Inferior parietal cortex (tissue), 1 donor: ENCODE measurements around the gene FBXW11.
"Not testable (repeated sequence)": the region's sequence is repeated elsewhere in the genome, so short reads cannot be mapped to it uniquely, and the experiment has no call there.

Experiments
- DNase-seq: peaks from one replicate; pipeline ENCODE4 v3.0.0-alpha.2; 2016; ENCODE audit errors: extremely low spot score

Gene FBXW11

DNA sequence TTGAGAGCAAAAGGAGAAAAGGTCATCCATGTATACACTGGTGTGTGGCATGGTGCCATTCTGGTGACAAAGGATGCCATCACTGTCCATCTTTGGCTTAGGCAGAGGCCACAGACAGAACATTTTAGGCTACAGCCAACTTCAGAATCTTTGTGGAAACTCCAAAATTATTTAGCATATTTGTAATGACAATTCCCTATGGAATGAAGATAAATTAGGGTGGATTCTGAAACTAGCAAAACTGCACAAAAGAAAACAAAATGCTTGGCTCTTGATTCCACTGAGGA lies 92.5 kb downstream of the FBXW11 start:
- no peak for DNase-seq

DNA sequence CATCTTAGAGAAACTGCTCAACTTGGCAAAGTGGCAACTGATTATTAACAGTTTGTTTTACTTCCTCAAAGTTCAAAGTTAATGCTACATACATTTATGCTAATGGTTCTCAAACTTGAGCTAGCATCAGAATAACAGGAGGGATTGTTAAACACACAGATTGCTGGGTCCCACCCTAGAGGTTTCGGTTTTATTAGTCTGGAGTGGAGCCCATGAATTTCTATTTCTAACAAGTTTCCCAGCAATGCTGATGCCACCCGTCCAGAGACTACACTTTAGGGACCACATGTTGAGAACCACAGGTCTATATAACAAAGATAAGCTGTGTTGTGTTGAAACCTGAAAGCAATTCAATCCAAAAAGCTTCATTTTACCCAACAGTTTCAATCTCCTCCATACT lies 95.3 kb downstream of the FBXW11 start:
- DNase-seq = no peak

DNA sequence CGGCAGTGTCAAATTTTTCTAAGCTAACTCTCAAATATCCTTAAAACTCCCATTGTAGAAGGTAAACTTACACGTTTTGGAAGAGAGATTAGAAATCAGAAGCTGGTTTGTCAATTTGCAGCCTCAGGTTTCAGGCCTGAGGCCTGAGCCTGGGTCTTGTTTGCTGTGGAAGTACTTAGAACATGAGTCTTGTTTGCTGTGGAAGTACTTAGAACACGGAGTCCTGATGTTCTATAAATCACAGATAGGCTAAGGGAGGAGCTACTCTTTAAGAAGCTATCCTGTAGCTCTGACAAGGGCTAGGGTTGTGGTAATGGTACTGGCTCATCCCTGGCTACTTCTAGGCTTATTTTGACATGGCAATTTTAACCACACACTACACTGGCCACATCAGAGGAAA lies 97.8 kb downstream of the FBXW11 start:
- DNase-seq = no peak

DNA sequence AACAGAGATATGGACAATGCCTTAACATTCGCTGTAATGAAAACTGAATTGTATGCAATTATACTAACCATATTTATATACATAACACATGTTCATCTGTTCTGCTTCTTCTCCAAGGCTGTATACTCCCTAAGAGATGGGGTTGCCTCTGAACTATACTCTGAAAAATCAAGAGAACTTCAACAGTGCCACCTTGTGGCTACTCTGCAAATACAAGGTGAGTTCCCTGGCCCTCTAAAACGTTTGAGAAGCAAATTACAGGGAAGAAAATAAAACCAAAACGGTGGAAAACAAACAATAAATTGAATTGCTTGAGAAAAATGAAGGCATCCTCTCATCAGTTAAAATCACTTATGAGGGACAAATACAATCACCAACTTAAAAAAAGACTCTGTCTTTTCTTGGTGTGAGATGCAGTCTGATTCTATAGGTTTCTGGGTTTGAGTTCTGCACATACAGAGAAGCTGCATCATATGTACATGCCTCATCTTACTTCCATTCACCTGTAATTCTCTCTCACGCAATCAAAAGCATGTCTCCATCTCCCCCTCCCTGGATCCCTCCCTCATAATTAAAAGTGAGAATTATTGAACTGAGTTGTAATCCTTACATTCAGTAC lies 98.6 kb downstream of the FBXW11 start:
- peak; percentile 86 for DNase-seq

DNA sequence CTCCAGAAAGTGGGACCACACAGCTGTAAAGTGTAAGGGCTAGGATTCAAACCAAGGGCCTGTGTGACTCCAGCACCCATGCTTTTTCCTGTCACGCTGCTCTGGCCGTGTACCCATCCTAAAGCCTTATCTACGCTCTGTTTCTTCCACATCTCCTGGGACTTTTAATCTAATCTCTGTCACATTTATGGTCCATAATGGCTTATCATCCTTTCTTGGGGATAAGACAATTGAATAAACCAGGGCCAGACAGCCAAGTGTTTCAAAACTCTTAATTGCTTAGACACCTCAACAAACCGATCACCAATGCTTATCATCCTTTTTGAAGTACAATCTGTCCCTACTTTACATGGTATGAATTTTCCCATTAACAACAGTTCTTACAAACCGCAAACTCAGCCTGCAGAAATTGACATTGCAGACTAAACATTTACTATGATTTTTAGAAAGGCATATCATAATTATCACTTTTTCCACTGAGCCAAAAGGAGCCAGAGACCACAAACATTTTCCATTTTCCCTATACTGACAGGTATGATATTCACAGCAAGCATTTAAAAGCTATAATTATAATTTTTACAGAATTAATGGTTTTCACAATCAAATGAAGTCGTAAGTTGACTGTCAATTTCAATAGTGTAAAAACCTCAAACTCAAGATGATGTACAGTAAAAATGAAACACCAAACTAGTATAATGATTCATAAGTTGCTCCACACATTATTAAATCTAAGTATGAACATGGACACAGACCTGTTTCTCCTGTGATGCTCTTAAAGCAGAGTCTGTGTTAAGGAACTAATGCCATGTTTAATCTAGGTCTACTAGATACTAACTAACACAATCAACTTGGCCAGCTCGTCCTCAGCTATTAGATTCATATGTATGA lies 99.5 kb downstream of the FBXW11 start:
- no peak for DNase-seq

DNA sequence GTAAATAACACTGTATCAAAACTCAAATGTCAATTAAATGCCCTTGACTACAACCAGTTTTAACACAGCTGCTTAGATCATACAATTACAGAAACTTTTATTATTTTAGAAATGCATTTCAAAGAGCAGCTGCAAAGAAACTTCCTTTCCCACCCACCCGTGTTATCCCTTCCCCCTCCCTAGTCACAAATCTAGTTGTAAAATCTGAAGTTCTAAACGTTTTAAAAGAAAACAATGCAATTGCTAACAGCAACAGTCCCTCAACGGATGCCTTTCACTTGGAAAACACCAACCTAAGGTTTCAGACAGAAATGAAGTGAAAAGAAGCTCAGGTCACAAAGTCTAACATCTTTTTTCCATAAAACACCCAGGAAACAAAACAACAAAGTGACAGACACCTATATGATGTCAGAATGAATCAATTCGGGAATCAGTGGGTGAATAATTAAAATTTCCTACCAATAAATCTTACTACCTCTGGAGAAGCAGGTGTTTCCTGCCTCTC lies 100.3 kb downstream of the FBXW11 start:
- DNase-seq = no peak

DNA sequence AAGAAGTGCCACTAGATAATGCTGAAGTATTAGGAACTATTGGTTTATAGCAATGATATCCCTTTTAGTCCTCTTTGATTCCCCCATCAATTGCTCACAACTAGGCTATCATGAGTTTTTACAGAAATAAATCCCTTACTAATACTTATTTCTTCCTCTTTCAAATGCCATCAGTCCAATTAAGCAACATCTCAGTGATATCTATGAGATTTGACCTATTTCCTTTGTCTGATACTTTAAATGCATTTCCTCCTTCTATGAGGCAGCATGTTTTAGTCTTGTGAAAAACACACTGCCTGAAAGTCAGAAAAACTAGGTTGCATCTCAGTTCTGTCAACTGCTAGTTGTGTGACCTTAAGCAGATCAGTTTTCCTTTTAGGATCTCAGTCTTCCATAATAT lies 101.6 kb downstream of the FBXW11 start:
- no peak for DNase-seq

DNA sequence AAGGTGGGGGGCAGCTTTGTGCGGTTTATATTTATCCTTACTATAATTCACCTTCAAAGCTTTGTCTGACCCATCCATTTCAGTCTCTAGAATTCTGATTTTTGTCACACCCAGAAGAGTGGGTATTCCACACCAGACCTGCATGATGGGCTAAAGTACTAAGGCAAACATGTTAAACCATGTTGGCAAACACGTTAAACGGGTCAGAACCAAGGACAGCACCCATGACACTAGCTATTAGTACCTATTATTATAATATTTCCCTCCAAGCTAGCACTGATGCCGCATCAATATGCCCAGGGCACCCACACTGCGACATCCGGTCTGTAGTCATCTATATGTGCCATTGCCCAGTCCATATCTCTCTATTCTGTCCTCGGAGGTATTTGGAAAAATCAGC lies 104.7 kb downstream of the FBXW11 start:
- no peak for DNase-seq

DNA sequence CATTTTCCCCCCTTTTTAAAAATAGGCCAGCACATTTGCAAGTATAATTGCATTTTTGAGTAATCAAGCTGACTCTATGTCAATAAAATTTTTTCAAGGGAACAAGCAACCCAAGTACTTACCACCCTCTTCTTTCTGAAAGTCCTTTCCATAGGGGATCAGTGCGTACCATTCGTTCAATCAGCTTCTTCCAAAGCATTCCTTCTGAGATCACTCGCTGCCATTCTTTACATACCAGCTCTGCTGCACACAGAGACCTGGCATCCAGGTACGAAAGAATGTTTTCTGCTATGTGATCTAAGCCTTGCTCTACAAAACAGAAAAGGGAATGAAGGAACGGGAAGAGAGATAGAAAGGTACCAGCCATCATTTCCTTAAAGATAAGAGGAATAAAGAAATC lies 106.6 kb downstream of the FBXW11 start:
- no peak for DNase-seq

DNA sequence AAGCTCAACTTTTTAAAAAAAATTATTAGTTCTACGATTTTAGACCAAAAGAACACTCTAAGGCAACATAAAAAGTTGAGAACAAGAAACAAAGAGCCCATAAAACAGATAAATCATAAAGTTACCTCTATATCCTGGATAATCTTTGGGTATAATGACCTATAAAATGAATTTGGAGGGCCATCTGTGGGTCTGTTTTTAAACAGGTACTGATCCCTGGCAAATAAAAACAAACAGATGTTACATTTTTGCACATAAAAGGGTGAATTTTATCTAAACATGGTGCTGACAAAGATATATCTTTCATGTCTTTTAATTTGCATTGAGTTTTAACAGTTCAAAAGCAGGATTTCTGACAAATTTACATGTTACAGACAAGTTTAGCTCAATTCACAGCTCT lies 107.6 kb downstream of the FBXW11 start:
- DNase-seq = no peak

DNA sequence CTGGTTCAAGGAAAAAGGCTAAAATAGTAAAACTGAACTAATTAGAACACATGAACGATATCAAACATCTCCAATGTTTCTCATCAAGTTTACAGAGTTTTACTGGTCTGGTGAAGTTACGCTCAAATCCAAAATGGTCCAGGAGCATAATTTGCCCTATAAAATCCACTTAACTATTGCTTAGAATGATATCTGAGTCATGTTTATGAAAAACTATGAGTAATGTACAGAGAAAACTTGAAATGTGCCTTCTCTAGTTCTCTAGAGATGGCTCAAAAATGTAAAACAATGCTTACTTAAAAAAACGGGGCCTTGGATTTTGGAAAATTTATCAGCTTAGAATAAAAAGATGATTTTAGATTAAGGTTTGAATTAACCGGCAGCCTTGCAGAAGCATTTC lies 108.1 kb downstream of the FBXW11 start:
- no peak for DNase-seq

DNA sequence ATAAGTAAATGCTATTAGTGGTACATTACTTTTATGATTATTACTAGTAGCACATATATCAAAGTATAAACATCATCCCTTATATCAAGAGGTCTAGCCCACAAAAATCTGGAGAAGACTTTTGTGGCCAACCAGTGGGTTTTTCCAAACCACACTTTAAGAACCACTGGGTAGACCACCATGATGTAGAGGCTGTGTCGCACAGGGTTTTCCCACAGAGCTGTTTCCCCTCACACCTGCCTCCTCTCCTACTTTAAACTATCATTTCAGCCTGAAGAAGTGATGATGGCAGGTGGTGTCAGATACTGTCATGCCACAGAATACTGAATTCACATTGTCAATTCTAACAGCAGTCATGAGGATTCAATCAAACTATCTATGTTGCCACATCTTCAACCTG lies 109.2 kb downstream of the FBXW11 start:
- DNase-seq = no peak

DNA sequence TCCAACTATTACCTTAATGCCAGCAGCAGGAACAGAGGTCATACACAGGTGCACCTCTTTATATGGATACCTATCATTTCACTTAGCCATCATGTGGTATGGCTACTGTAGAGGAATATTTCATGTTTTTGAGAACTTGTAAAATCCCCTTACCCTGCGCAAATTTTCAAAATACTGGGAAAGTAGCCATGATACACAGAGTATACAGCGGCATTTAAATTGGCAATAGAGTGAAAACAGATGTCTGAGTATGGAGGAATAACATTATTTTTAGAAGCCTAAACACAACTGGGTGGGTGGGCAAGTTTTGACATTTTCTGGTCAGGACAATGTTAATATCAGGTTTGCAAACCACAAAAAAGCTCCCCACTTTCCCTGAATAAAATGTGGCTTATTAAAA lies 111.4 kb downstream of the FBXW11 start:
- DNase-seq = no peak

DNA sequence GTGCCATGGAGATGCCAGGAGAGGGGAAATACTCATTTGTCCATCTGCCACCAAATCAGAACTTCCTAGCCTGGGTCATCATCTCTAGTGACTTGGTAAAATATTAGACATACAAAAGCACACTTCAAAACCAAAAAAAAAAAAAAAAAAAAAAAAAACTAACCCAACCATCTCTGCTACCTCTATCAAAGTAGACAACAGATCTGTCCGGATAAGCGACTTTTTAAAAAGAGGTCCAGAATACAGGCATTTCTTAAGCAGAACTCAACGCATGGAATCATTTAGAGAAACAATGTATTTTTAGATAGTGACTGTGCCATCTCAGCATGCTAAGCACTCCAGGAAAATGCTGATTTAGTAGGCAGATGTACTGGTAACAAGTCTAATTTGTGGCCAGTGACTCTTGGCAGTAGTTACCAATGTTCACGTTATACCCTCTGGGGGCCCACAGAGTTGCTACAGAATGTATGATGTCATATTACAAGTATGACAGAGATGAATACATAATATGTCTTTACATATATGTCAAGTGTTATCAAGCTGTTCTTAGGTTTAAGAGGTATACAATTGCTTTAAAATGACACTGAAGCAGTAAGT lies 113.0 kb downstream of the FBXW11 start:
- DNase-seq = no peak

DNA sequence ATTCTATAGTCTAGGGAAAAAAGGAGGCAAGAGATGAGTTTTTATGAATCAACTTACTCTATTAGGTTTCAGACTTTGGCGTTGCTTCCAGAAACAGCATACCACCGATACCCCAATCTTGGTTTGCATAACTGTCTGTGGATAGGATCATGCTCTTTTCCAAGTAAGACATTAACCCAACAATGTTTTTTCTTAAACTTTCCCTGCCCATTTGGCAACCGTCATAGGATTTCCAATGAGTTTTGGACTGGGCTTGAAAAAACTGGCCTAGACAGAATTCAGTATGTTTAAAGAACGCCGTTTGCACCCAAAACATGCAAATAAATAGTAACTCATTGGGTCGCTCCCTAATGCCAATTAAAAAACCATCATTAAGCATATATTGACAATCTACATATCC lies 114.8 kb downstream of the FBXW11 start:
- no peak for DNase-seq

DNA sequence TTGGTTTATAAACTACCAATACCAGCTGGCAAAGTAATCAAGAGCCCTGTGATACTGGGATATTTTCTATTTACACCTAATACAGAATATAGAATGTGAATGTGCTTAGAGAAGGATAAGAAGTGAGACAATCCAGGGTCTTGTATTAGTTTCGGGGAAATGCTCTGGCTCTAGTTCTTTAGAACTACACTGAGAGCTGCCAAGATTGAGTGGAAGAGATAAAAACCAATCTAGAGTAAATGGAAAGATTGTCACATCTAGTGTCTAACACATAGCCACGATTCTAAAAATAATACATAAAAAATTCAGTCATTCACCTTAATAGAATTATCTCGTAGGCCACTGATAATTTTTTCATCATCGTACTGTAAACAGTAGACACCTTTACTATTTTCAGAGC lies 115.3 kb downstream of the FBXW11 start:
- no peak for DNase-seq

DNA sequence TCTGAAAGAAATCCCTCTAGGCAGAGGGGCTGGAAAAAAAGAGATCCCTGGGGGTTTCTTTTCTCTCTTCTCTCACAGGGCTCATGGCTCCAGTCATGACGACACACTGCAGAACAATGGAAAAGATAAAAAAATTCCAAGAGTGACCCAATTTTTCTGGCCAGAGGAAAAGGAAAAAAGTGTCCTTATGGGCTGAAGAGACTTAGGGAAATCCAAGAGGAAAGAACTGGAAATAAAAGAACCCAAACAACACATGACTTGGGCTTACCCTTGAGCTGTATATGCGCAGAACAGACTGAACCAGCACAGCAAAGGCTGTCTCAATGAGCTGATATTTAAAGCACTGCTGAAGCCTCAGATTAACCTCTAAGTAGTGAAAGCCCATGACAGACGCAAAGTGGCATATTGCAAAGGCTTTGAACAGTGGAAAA lies 118.4 kb downstream of the FBXW11 start:
- no peak for DNase-seq

DNA sequence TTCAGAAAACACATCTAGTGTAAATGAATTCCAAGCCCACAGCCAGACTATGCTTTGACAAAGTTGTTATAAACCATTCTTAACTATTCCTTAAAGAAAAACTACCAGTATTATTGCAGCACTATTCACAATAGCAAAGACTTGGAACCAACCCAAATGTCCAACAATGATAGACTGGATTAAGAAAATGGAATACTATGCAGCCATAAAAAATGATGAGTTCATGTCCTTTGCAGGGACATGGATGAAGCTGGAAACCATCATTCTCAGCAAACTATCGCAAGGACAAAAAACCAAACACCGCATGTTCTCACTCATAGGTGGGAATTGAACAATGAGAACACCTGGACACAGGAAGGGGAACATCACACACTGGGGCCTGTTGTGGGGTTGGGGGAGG lies 120.4 kb downstream of the FBXW11 start:
- DNase-seq = not testable (repeated sequence)

DNA sequence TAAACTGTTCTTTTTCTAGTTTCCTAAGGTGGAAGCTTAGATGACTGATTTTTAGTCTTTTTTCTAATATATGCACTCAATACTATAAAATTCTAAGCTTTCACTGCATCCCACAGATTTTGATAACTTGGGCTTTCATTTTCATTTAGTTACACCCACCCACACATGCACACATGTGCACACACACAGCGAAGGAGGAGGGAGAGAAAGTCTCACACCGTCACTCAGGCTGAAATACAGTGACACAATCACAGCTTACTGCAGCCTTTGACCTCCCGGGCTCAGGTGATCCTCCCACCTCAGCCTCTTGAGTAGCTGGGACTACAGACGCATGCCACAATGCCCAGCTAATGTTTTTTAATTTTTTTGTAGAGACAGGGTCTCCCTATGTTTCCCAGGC lies 124.3 kb downstream of the FBXW11 start:
- no peak for DNase-seq

DNA sequence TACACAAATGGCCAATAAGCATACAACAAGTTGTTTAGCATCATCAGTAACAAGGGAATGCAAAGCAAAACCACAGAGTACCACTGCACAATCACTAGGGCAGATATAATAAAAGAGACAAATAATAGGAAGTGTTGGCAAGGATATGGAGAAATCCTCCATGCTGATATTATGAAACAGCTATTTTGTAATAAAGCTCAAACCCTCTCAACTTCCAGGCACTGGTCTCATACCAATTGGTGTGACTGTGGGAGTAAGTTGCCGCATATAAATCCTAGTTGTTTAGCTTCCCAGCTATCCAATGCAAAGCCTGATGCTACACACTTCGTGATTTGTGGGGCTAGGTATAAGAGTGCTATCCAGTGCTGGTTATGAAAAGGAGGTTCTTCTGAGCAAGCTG lies 132.2 kb downstream of the FBXW11 start:
- DNase-seq = no peak

DNA sequence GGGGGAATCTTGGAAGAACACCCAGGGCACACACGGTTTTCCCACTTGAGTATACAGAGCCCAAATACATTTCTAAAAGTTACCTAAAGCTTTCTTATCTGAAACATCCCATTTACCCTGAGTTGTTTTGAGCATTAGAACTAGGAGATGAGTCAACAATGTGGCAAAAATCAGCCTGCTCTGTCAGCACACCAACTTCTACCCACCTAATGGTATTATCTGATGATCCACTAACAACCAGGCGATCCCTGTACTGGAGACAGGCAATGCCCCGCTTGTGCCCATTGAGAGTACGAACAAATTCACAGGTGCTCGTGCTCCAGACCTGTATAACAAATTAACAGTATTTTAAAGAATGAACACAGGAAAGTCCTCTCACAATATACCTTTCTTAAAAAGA lies 133.8 kb downstream of the FBXW11 start:
- DNase-seq = no peak

DNA sequence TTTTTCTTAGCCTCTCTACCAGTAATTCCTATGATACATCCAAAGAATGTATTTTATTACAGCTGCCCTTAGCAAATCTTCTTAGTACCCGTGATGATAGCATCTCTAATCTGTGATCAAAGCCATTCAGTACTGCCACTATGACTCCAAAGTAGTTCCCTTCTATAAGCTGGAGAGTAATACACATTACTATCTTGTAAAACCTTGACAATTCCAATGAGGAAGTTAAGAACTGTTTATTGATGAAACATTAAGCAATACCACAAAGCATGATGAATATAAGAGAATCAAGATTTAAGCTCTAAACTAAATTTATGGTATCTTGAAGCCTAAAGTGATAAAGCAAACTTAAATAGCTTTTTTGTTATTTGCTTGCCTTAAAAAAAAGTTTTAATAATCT lies 134.7 kb downstream of the FBXW11 start:
- DNase-seq = no peak

DNA sequence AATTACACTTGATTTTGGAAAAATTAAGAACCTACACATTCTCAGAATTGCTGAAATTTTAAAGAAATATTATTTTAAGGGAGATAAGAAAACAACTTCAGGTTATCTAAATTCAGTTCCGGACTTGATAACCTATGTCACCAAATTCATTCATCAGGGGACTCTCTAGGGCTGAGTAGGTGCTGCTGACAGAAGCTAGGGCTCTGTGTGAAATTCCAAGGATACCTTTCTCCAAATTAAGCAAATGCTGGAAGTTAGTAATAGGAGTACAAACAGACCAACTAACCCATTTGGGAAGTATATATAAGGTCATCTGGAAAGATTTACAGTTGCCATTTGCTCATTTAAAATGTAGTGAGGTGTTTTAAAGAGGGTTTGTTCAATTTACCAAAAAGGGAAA lies 136.5 kb downstream of the FBXW11 start:
- DNase-seq = no peak
